Common myeloid progenitor, CD34-positive (primary cell): ENCODE results near the gene CNTFR.

Source experiments
- CTCF ChIA-PET: fragments of 350-600 bp; sonication (Branson Sonifier 250); formaldehyde crosslinking; loops from one replicate; lab custom pipeline; 2021; ENCODE audit warnings: antibody characterized with exemption; lab: Charles Lee
- POLR2A ChIA-PET: fragments of 350-600 bp; sonication (Branson Sonifier 250); formaldehyde crosslinking; loops from one replicate; lab custom pipeline; 2021; ENCODE audit warnings: antibody characterized with exemption; lab: Charles Lee
- DNase-seq, 3 donors: peaks; one replicate each; pipeline versions ENCODE4 v3.0.0 to v3.0.0-alpha.2; 2013
- H3K27ac ChIP-seq, 2 experiments: 1 replicate in 1 of 2; 2 replicates in 1 of 2; pipeline ENCODE4 v1.7.0; 2013; ENCODE audit warnings: inconsistent platforms in 2 of 2, low read length in 2 of 2, mild to moderate bottlenecking in 2 of 2, low read depth in 1 of 2, moderate library complexity in 1 of 2; ENCODE audit not compliant: severe bottlenecking in 2 of 2, insufficient read depth in 1 of 2, poor library complexity in 1 of 2
- H3K27me3 ChIP-seq, 5 experiments: replicated peaks in 2 of 5; 1 replicate in 3 of 5; 2 replicates in 2 of 5; pipeline versions ENCODE4 v1.6.1 to v1.7.0; 2013; ENCODE audit warnings: low read length in 4 of 5, mild to moderate bottlenecking in 2 of 5, moderate library complexity in 2 of 5, inconsistent platforms in 1 of 5; ENCODE audit not compliant: insufficient read depth in 5 of 5, control insufficient read depth in 4 of 5
- H3K36me3 ChIP-seq, 4 experiments: 1 replicate in 2 of 4; 2 replicates in 2 of 4; pipeline versions ENCODE4 v1.6.1 to v1.7.0; 2013; ENCODE audit warnings: low read length in 3 of 4, control low read depth in 1 of 4, mild to moderate bottlenecking in 1 of 4; ENCODE audit not compliant: control insufficient read depth in 4 of 4, insufficient read depth in 4 of 4
- H3K4me1 ChIP-seq, 4 experiments: 1 replicate in 3 of 4; 2 replicates in 1 of 4; pipeline versions ENCODE4 v1.6.1 to v1.7.1; 2013; ENCODE audit warnings: low read length in 3 of 4, mild to moderate bottlenecking in 3 of 4, control low read depth in 1 of 4, inconsistent platforms in 1 of 4, moderate library complexity in 1 of 4; ENCODE audit not compliant: control insufficient read depth in 4 of 4, insufficient read depth in 4 of 4; ENCODE audit errors: control extremely low read depth in 1 of 4
- H3K4me3 ChIP-seq, 7 experiments: 1 replicate in 4 of 7; 2 replicates in 3 of 7; pipeline versions ENCODE4 v1.5.1 to v1.7.0; 2013; ENCODE audit warnings: mild to moderate bottlenecking in 7 of 7, low read length in 6 of 7, moderate library complexity in 6 of 7, inconsistent platforms in 2 of 7, low read depth in 2 of 7, control low read depth in 1 of 7; ENCODE audit not compliant: insufficient read depth in 4 of 7, control insufficient read depth in 1 of 7; ENCODE audit errors: extremely low read depth in 1 of 7
- H3K9me3 ChIP-seq, 5 experiments: 1 replicate in 4 of 5; 2 replicates in 1 of 5; pipeline versions ENCODE4 v1.6.1 to v1.7.1; 2013; ENCODE audit warnings: low read length in 4 of 5, mild to moderate bottlenecking in 2 of 5, inconsistent platforms in 1 of 5, low read depth in 1 of 5, moderate library complexity in 1 of 5; ENCODE audit not compliant: control insufficient read depth in 4 of 5, insufficient read depth in 2 of 5; ENCODE audit errors: control extremely low read depth in 1 of 5
- WGBS: methylation state at CpG from one replicate; pipeline ENCODE4 v1.1.5; 2013; ENCODE audit not compliant: insufficient coverage; 5-methylcytosine and 5-hydroxymethylcytosine counted together

CNTFR gene

DNA sequence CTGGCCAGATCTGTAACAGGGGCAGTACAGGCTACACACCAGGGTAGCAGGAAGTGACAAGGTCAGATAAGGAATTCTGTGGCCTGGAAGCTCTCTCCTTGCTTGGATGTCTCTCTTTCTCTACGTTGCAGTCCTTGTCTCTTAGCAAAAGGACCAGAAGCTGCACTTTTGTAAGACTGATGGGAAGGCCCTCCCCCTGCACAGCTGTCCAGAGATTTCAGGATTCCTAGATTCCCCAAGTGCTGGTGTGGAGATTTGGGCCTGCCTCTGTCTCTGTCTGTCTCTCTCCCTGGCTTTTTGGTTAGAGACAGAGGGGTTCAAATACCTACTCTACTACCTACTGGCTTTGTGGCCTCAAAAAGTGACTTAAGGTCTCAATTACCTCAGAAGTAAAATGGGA, 10.0 kb upstream of the CNTFR start:
- H3K27me3 ChIP-seq, result peaks cover 0 to 21% (median 9%) of the 10 kb centered on the region in 5 experiments

DNA sequence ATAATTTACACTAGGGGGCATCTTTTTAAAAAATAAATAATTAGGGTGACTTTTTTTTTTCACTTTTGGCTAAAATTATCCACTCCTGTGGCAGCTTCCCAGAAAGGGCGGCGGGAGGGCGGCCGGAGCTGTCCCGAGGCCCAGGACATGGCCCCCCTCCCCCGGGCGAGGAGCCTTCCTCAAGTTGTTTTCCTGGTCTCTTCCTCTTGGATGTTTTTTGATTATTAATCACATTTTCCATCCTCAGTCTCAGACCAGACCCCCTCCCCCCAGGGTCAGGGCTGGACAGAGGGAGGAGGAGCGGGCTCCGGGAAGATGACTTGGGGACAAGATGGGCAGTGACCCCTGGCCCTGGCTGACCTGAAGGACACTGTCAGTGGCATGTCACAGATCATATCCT, 4.7 kb upstream of the CNTFR start:
- H3K4me1 ChIP-seq, result peaks cover 0 to 40% (median 38%) of the 10 kb centered on the region in 4 experiments
- ChIA-PET CTCF (interaction anchor here (1.5 to 5.6 kb wide), 4 partner anchors 11 to 45 kb away, joined by 3 to 57 read pairs (median 28); no protein-coding TSS in a partner anchor), POLR2A (no interaction called here)
- no CpG with 5 or more reads among the region's 9 CpGs for WGBS
- H3K36me3 ChIP-seq, result no peaks in the 10 kb centered on the region
- H3K9me3 ChIP-seq, result no peaks in the 10 kb centered on the region
- H3K27me3 ChIP-seq, result peaks cover 0 to 74% (median 34%) of the 10 kb centered on the region in 5 experiments
- DNase-seq, result no peak
- H3K4me3 ChIP-seq, result no peak overlapping the region
- H3K27ac ChIP-seq, result no peak overlapping the region

More for the DNA sequence above, 10.0 kb upstream of the CNTFR start:
- no peak for DNase-seq
- no peaks in the 10 kb centered on the region for H3K4me1 ChIP-seq
- ChIA-PET POLR2A (no interaction called here), CTCF (interaction anchor here (0.6 to 1.9 kb wide), 7 partner anchors 8 to 196 kb away, joined by 3 to 7 read pairs (median 3); partner anchors contain the start of gene SIGMAR1)
- no peak overlapping the region for H3K27ac ChIP-seq
- 67% methylated on average over 1 of the region's 1 CpG for WGBS
- H3K4me3 ChIP-seq, result no peak overlapping the region
- no peaks in the 10 kb centered on the region for H3K36me3 ChIP-seq
- no peaks in the 10 kb centered on the region for H3K9me3 ChIP-seq

GRCh38 chr9:34592895-34593601, 3.5 kb upstream of the CNTFR start:
- peaks cover 0 to 47% (median 43%) of the 10 kb centered on the region in 4 experiments for H3K4me1 ChIP-seq
- no peaks in the 10 kb centered on the region for H3K9me3 ChIP-seq
- CTCF ChIA-PET, result interaction anchor here (0.5 to 5.6 kb wide), 13 partner anchors 11 to 152 kb away, joined by 3 to 57 read pairs (median 6); no protein-coding TSS in a partner anchor
- POLR2A ChIA-PET, result no interaction called here
- H3K4me3 ChIP-seq, result peak overlapping the region in 1 of 7 experiments; percentile 23
- H3K36me3 ChIP-seq, result no peaks in the 10 kb centered on the region
- WGBS, result under 1% methylated on average over 17 of the region's 26 CpGs
- DNase-seq, result peak in 2 of 3 donors; percentile 69 to 71
- H3K27me3 ChIP-seq, result peaks cover under 1 to 86% (median 41%) of the 10 kb centered on the region in 5 experiments
- H3K27ac ChIP-seq, result no peak overlapping the region

GRCh38 chr9:34591917-34592866, 2.7 kb upstream of the CNTFR start:
- Histone ChIP-seq H3K36me3 (no peaks in the 10 kb centered on the region), H3K4me3 (peak overlapping the region in 3 of 7 experiments; percentile 62 to 74 (median 70)), H3K9me3 (no peaks in the 10 kb centered on the region), H3K27ac (no peak overlapping the region), H3K4me1 (peaks cover 0 to 47% (median 43%) of the 10 kb centered on the region in 4 experiments), H3K27me3 (peaks cover 7 to 90% (median 47%) of the 10 kb centered on the region in 5 experiments)
- CTCF ChIA-PET, result interaction anchor here (0.5 to 5.6 kb wide), 30 partner anchors 8 to 192 kb away, joined by 3 to 57 read pairs (median 4); no protein-coding TSS in a partner anchor
- POLR2A ChIA-PET, result no interaction called here
- DNase-seq, result peak in 1 of 3 donors; percentile 39
- 8% methylated on average over 14 of the region's 16 CpGs for WGBS

- H3K27ac ChIP-seq, result no peak overlapping the region
- ChIA-PET POLR2A (interaction anchor here (0.5 to 0.6 kb wide), 2 partner anchors 11 to 42 kb away, joined by 3 to 4 read pairs; no protein-coding TSS in a partner anchor), CTCF (interaction anchor here (0.8 to 5.6 kb wide), 31 partner anchors 9 to 191 kb away, joined by 3 to 57 read pairs (median 4); no protein-coding TSS in a partner anchor)
- peak; percentile 53 to 72 (median 69) for DNase-seq
- WGBS, result 1% methylated on average over 47 of the region's 60 CpGs
- H3K27me3 ChIP-seq, result peaks cover 11 to 92% (median 52%) of the 10 kb centered on the region in 5 experiments
- H3K4me1 ChIP-seq, result peaks cover 0 to 47% (median 43%) of the 10 kb centered on the region in 4 experiments
- H3K9me3 ChIP-seq, result no peaks in the 10 kb centered on the region
- peak overlapping the region in 6 of 7 experiments; percentile 9 to 74 (median 60) for H3K4me3 ChIP-seq
- H3K36me3 ChIP-seq, result no peaks in the 10 kb centered on the region
These were observed 1.9 kb upstream of the CNTFR start for GRCh38 chr9:34591248-34591916.
